Panc1 (cell line): ENCODE data around the gene IER3. TPM values are rescaled to one million over a fixed set of nuclear protein-coding genes. Genes with fewer than 3 reads are reported as not detected.

Experiments
- ATAC-seq: fragments of 200-7000 bp; cut with Tn5 transposase; 2 replicates; pipeline ENCODE4 v1.9.1; 2020; ENCODE audit warnings: mild to moderate bottlenecking, moderate library complexity
- BruUV-seq: library from RNA; stranded (reverse); fragments of 400-500 nt; replicated peaks from 2 replicates; lab custom pipeline; 2021; lab: Mats Ljungman, UMichigan
- CTCF ChIA-PET: fragments of 300-600 bp; sonication (Branson Sonifier 250); formaldehyde crosslinking; loops from one replicate; lab custom pipeline; 2022; ENCODE audit warnings: antibody characterized with exemption; lab: Charles Lee
- POLR2A ChIA-PET: fragments of 300-600 bp; sonication (Branson Sonifier 250); formaldehyde crosslinking; loops from one replicate; lab custom pipeline; 2022; ENCODE audit warnings: antibody characterized with exemption; lab: Charles Lee
- DNase-seq: peaks from one replicate; pipeline ENCODE4 v3.0.0-alpha.2; 2010; ENCODE audit warnings: low read depth, low spot score
- H3K27ac ChIP-seq: 2 replicates; pipeline ENCODE4 v1.5.1; 2011; ENCODE audit warnings: mild to moderate bottlenecking, low read length, inconsistent platforms
- H3K27me3 ChIP-seq: fragments of 200-500 bp; sonication (Bioruptor generic); 2 replicates; pipeline ENCODE4 v1.6.0; 2014; ENCODE audit warnings: low read length, inconsistent platforms; ENCODE audit not compliant: control insufficient read depth, insufficient read depth
- H3K36me3 ChIP-seq: fragments of 200-500 bp; sonication (Bioruptor generic); 2 replicates; pipeline ENCODE4 v1.5.1; 2014; ENCODE audit warnings: inconsistent platforms, mild to moderate bottlenecking, low read length, moderate library complexity; ENCODE audit not compliant: control insufficient read depth, insufficient read depth
- H3K4me1 ChIP-seq: 2 replicates; pipeline ENCODE4 v1.5.1; 2011; ENCODE audit warnings: inconsistent platforms, mild to moderate bottlenecking, low read length, moderate library complexity; ENCODE audit not compliant: control insufficient read depth, insufficient read depth
- H3K4me3 ChIP-seq, 2 experiments: 2 replicates each; pipeline ENCODE4 v1.5.1; 2011 to 2012; ENCODE audit warnings: low read depth in 2 of 2, low read length in 2 of 2, mild to moderate bottlenecking in 2 of 2, inconsistent platforms in 1 of 2, moderate library complexity in 1 of 2
- H3K9me3 ChIP-seq: fragments of 200-500 bp; sonication (Bioruptor generic); 2 replicates; pipeline ENCODE4 v1.5.1; 2014; ENCODE audit warnings: low read depth, mild to moderate bottlenecking, inconsistent platforms, low read length, moderate library complexity; ENCODE audit not compliant: control insufficient read depth, insufficient read depth
- POLR2AphosphoS5 ChIP-seq: IDR thresholded peaks from 2 replicates; pipeline ENCODE4 v1.6.1; 2012; ENCODE audit warnings: mild to moderate bottlenecking, low read depth, low read length, moderate library complexity
- SIN3A ChIP-seq: IDR thresholded peaks from 2 replicates; pipeline ENCODE4 v1.6.1; 2012; ENCODE audit warnings: low read depth, mild to moderate bottlenecking, low read length, moderate library complexity, borderline replicate concordance; ENCODE audit not compliant: insufficient read depth
- TCF7L2 ChIP-seq: IDR thresholded peaks from 2 replicates; pipeline ENCODE4 v1.6.1; 2011; ENCODE audit warnings: mild to moderate bottlenecking, low read depth, low read length, inconsistent platforms
- in situ Hi-C: cut with HindIII; loops from 2 replicates; pipeline ENCODE4 v1.10.0; 2016; ENCODE audit warnings: low sequenced_read_pairs, low pct_unique_long_range_greater_than_20kb
- intact Hi-C: fragments of 100-400 bp; cut with micrococcal nuclease; formaldehyde crosslinking; loops from one replicate; pipeline ENCODE4 v1.10.0; 2022; ENCODE audit not compliant: unreplicated experiment
- total RNA-seq: library from RNA; stranded (reverse); gene quantifications from one replicate; pipeline ENCODE4 v1.2.1, GENCODE V29; 2021; ENCODE audit not compliant: unreplicated experiment
- TF ChIP-seq, protein P1 (sequence below): fragments of 450-650 bp; IDR thresholded peaks from 2 replicates; pipeline ENCODE4 v1.5.1; 2017; ENCODE audit warnings: mild to moderate bottlenecking
- TF ChIP-seq, protein P2 (sequence below), 2 experiments: IDR thresholded peaks; 2 replicates each; pipeline ENCODE4 v1.6.1; 2011 to 2012; ENCODE audit warnings: low read depth in 2 of 2, control low read depth in 1 of 2, low read length in 1 of 2, mild to moderate bottlenecking in 1 of 2, moderate library complexity in 1 of 2; ENCODE audit not compliant: insufficient read depth in 1 of 2

The IER3 gene
- total RNA-seq, 1 experiment from 2014 or later: 106 TPM

DNA sequence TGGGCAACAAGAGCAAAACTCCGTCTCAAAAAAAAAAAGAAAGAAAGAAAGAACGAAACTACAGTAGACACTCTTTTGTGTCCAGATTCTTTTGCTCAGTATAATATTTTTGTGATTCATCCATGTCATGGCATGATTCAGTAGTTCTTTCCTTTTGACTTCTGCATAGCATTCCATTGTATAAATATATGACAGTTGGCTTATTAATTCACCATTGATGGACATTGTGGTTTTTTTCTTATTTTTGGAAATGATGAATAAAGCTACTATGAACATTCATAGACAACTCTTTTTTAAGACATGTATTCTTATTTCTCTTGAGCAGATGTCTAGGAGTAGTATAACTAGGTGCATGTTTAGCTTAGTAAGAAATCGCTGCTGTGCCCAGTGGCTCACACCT lies 10.3 kb upstream of the IER3 start:
- H3K4me1 ChIP-seq: peaks cover 36% of the 10 kb centered on the region
- DNase-seq (no peak), ATAC-seq (no peak)
- BruUV-seq: no TSS peak
- POLR2A ChIA-PET: no interaction called here
- no peak overlapping the region; the same call in 1 of the 2 replicates for H3K27ac ChIP-seq
- H3K4me3 ChIP-seq: no peak overlapping the region
- in situ Hi-C loops (no loop called here), intact Hi-C loops (no loop called here)
- H3K9me3 ChIP-seq: no peaks in the 10 kb centered on the region
- no peaks in the 10 kb centered on the region for H3K27me3 ChIP-seq
- CTCF ChIA-PET: interaction anchor here (0.7 kb wide), 1 partner anchor 10 kb away, joined by 5 read pairs; the partner anchor contains the start of gene IER3
- H3K36me3 ChIP-seq: no peaks in the 10 kb centered on the region
- TF ChIP-seq POLR2AphosphoS5 (no peak), SIN3A (no peak), TCF7L2 (no peak)
- TF ChIP-seq, protein P1, sequence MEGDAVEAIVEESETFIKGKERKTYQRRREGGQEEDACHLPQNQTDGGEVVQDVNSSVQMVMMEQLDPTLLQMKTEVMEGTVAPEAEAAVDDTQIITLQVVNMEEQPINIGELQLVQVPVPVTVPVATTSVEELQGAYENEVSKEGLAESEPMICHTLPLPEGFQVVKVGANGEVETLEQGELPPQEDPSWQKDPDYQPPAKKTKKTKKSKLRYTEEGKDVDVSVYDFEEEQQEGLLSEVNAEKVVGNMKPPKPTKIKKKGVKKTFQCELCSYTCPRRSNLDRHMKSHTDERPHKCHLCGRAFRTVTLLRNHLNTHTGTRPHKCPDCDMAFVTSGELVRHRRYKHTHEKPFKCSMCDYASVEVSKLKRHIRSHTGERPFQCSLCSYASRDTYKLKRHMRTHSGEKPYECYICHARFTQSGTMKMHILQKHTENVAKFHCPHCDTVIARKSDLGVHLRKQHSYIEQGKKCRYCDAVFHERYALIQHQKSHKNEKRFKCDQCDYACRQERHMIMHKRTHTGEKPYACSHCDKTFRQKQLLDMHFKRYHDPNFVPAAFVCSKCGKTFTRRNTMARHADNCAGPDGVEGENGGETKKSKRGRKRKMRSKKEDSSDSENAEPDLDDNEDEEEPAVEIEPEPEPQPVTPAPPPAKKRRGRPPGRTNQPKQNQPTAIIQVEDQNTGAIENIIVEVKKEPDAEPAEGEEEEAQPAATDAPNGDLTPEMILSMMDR: no peak
- TF ChIP-seq, protein P2, sequence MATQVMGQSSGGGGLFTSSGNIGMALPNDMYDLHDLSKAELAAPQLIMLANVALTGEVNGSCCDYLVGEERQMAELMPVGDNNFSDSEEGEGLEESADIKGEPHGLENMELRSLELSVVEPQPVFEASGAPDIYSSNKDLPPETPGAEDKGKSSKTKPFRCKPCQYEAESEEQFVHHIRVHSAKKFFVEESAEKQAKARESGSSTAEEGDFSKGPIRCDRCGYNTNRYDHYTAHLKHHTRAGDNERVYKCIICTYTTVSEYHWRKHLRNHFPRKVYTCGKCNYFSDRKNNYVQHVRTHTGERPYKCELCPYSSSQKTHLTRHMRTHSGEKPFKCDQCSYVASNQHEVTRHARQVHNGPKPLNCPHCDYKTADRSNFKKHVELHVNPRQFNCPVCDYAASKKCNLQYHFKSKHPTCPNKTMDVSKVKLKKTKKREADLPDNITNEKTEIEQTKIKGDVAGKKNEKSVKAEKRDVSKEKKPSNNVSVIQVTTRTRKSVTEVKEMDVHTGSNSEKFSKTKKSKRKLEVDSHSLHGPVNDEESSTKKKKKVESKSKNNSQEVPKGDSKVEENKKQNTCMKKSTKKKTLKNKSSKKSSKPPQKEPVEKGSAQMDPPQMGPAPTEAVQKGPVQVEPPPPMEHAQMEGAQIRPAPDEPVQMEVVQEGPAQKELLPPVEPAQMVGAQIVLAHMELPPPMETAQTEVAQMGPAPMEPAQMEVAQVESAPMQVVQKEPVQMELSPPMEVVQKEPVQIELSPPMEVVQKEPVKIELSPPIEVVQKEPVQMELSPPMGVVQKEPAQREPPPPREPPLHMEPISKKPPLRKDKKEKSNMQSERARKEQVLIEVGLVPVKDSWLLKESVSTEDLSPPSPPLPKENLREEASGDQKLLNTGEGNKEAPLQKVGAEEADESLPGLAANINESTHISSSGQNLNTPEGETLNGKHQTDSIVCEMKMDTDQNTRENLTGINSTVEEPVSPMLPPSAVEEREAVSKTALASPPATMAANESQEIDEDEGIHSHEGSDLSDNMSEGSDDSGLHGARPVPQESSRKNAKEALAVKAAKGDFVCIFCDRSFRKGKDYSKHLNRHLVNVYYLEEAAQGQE (IDR thresholded peaks at IDR 0.05; ENCODE audit: insufficient read depth in 1 of 2, low read depth in 2 of 2, low read length in 1 of 2): no peak

DNA sequence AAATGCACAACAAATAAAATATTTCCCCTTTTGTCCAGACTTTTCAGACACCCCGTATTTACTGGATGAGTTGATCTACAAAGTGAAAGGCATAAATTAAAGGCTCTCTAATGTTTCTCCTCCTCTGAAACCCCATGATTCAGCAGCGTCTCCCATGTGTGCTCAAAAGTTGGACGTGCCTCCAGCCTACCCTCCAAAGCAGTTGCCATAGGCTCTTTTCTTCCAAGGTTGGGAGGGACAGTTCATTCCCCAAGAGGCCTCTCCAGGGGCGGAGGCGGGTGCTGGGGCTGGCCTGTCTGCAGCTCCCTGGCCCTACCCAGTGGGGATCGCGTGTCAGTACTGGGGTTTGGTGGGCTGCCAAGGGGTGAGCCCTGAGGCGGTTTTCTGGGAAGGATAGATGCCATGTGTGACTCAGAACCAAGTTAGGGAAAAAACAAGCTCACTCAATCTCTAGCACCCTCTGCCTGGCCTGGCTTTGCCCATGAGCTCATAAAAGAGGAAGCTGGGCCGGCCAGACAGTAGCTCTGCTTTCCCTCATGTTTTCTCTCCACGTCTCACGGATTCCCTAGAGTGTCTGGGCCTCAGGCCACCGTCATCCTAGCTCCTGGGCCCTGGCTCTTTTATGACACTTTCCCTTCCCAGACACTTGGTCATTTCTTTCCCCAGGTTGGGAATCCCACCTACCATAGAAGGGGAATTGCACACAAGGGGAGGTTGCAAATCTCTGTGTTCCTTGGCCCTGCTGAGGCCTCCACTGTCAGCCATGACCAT lies 8.0 kb upstream of the IER3 start:
- intact Hi-C loops (no loop called here), in situ Hi-C loops (no loop called here)
- H3K4me1 ChIP-seq: peaks cover 53% of the 10 kb centered on the region
- H3K27ac ChIP-seq: peak overlapping the region; percentile 94
- ATAC-seq (peak; percentile 90), DNase-seq (peak; percentile 92)
- CTCF ChIA-PET: interaction anchor here (0.5 kb wide), 1 partner anchor 861 kb away, joined by 3 read pairs; no protein-coding TSS in a partner anchor
- no peaks in the 10 kb centered on the region for H3K9me3 ChIP-seq
- no peaks in the 10 kb centered on the region for H3K36me3 ChIP-seq
- no peaks in the 10 kb centered on the region for H3K27me3 ChIP-seq
- POLR2A ChIA-PET: interaction anchor here (0.7 to 1.2 kb wide), 3 partner anchors 9 to 30 kb away, joined by 3 to 4 read pairs (median 3); no protein-coding TSS in a partner anchor
- no TSS peak for BruUV-seq
- H3K4me3 ChIP-seq: 0 out of 4 replicates have a peak overlapping the region, but pooled peaks of 1 of the 2 experiments have one; percentile 12
- TF ChIP-seq, protein P2 (IDR thresholded peaks at IDR 0.05; ENCODE audit: insufficient read depth in 1 of 2, low read depth in 2 of 2, low read length in 1 of 2): 0 out of 4 replicates have a peak, but pooled peaks of 1 of the 2 experiments have one; percentile 15
- TF ChIP-seq, protein P1: no peak
- TF ChIP-seq POLR2AphosphoS5: peak; percentile 59; the same call in 1 of the 2 replicates
- TF ChIP-seq SIN3A: no peak
- 0 out of 2 replicates have a peak, but pooled peaks have one; percentile 26 for TF ChIP-seq TCF7L2
